ENCODE measurements around the gene SYT7. TPM values are rescaled to one million over a fixed set of nuclear protein-coding genes. Genes with fewer than 3 reads are reported as not detected.

The SYT7 gene
- polyA plus RNA-seq, 1 donor (not counting 4 experiments of a cell fraction or from before 2014, with no cell fraction given) = 2.6 TPM

DNA sequence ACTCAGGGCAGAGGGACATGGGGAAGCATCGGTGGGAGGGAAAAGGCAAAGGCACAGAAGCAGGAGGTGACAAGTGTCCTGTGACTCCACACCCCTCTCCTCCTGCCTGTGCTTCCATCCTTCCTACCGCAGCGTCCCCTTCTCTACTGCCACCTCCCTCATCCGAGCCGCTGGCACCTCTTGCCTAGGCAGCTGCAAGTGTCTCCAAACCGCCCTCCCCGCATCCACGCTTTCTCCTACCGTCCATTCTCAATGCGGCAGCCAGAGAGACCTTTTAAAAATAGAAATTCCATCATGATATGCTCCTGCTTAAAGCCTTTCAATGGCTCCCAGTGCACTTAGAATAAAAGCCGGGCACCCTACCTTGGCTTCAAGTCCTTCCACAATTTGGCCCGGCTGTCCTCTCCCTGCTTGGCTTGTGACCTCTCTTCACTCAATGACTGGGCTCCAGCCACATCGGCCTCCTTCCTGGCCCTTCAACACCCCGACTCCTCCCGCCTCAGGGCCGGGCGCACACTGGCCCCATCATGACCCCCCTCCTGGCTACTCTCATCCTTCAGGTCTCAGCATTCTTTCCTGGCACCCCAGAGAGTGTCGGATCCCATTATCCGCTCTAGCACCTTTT is 55.8 kb downstream of the SYT7 start:
- Histone ChIP-seq H3K27ac (ENCODE audit: control insufficient read depth, insufficient read depth, low read length) (no peak overlapping the region), H2AFZ (ENCODE audit: control insufficient read depth, low read length) (no peak overlapping the region), H3K4me3 (ENCODE audit: control insufficient read depth in 2 of 3, extremely low read depth in 1 of 3, insufficient read depth in 2 of 3, low read depth in 1 of 3, low read length in 3 of 3) (no peak overlapping the region), H3K79me2 (ENCODE audit: control insufficient read depth, insufficient read depth, low read length) (no peaks in the 10 kb centered on the region), H4K20me1 (ENCODE audit: control insufficient read depth, extremely low read depth, insufficient read depth, low read length) (peaks cover 4% of the 10 kb centered on the region), H3K4me2 (ENCODE audit: control insufficient read depth, extremely low read depth, insufficient read depth, low read depth, low read length) (no peak overlapping the region), H3K9ac (ENCODE audit: control insufficient read depth, extremely low read depth, insufficient read depth, low read length) (no peak overlapping the region), H3K9me1 (ENCODE audit: control insufficient read depth, extremely low read depth, insufficient read depth, low read length) (no peaks in the 10 kb centered on the region), H3K27me3 (ENCODE audit: control insufficient read depth, extremely low read depth, insufficient read depth, low read length) (peaks cover 9% of the 10 kb centered on the region), H3K4me1 (ENCODE audit: control insufficient read depth, extremely low read depth, insufficient read depth, low read length) (no peaks in the 10 kb centered on the region), H3K36me3 (ENCODE audit: control insufficient read depth in 2 of 2, extremely low read depth in 1 of 2, insufficient read depth in 2 of 2, low read length in 2 of 2) (no peaks in the 10 kb centered on the region), H3K9me3 (ENCODE audit: control insufficient read depth, low read depth, low read length) (no peaks in the 10 kb centered on the region)
- no peak for FAIRE-seq
- dilution Hi-C loops (cut with MboI; ENCODE audit: extremely low pct_ligation_motif_present, low sequenced_read_pairs) = no loop called here
- TF ChIP-seq EZH2 (IDR thresholded peaks at IDR 0.05; ENCODE audit: low read length) = no peak
- TF ChIP-seq, protein P1, sequence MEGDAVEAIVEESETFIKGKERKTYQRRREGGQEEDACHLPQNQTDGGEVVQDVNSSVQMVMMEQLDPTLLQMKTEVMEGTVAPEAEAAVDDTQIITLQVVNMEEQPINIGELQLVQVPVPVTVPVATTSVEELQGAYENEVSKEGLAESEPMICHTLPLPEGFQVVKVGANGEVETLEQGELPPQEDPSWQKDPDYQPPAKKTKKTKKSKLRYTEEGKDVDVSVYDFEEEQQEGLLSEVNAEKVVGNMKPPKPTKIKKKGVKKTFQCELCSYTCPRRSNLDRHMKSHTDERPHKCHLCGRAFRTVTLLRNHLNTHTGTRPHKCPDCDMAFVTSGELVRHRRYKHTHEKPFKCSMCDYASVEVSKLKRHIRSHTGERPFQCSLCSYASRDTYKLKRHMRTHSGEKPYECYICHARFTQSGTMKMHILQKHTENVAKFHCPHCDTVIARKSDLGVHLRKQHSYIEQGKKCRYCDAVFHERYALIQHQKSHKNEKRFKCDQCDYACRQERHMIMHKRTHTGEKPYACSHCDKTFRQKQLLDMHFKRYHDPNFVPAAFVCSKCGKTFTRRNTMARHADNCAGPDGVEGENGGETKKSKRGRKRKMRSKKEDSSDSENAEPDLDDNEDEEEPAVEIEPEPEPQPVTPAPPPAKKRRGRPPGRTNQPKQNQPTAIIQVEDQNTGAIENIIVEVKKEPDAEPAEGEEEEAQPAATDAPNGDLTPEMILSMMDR (optimal IDR thresholded peaks at IDR 0.05 in 1 of 3, IDR thresholded peaks at IDR 0.05 in 1 of 3, conservative IDR thresholded peaks at IDR 0.05 in 1 of 3; ENCODE audit: extremely low read depth in 1 of 3, insufficient read depth in 2 of 3, low read length in 3 of 3) = no peak
- DNase-seq (ENCODE audit: low read depth, low spot score) = no peak

DNA sequence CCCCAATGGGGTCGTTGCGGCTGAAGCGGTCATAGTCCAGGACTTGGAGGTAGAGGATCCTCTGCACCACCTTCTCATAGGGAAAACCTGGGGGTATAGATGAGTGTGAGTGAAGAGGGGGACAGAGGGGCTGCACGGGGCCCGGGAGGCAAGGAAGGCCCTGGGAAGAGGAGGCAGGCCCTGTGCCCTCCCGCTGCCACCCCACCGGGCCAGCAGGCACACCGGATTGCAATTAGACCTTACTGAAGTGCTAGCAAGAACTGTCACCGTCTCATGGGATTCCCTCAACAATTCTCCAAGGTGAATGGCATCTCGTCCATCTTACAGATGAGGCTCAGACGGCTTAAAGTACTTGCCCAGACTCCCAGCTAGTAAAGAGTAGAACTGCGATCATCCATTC is 56.4 kb downstream of the SYT7 start:
- Histone ChIP-seq H3K4me3 (ENCODE audit: control insufficient read depth in 2 of 3, extremely low read depth in 1 of 3, insufficient read depth in 2 of 3, low read depth in 1 of 3, low read length in 3 of 3) (no peak overlapping the region), H3K27me3 (ENCODE audit: control insufficient read depth, extremely low read depth, insufficient read depth, low read length) (peaks cover 9% of the 10 kb centered on the region), H3K27ac (ENCODE audit: control insufficient read depth, insufficient read depth, low read length) (no peak overlapping the region), H3K4me1 (ENCODE audit: control insufficient read depth, extremely low read depth, insufficient read depth, low read length) (no peaks in the 10 kb centered on the region), H3K36me3 (ENCODE audit: control insufficient read depth in 2 of 2, extremely low read depth in 1 of 2, insufficient read depth in 2 of 2, low read length in 2 of 2) (no peaks in the 10 kb centered on the region), H3K9me1 (ENCODE audit: control insufficient read depth, extremely low read depth, insufficient read depth, low read length) (no peaks in the 10 kb centered on the region), H3K9ac (ENCODE audit: control insufficient read depth, extremely low read depth, insufficient read depth, low read length) (no peak overlapping the region), H4K20me1 (ENCODE audit: control insufficient read depth, extremely low read depth, insufficient read depth, low read length) (peaks cover 4% of the 10 kb centered on the region), H3K79me2 (ENCODE audit: control insufficient read depth, insufficient read depth, low read length) (no peaks in the 10 kb centered on the region), H3K9me3 (ENCODE audit: control insufficient read depth, low read depth, low read length) (no peaks in the 10 kb centered on the region), H3K4me2 (ENCODE audit: control insufficient read depth, extremely low read depth, insufficient read depth, low read depth, low read length) (no peak overlapping the region), H2AFZ (ENCODE audit: control insufficient read depth, low read length) (no peak overlapping the region)
- dilution Hi-C loops (cut with MboI; ENCODE audit: extremely low pct_ligation_motif_present, low sequenced_read_pairs) = no loop called here
- DNase-seq (ENCODE audit: low read depth, low spot score) (no peak), FAIRE-seq (no peak)
- TF ChIP-seq EZH2 (IDR thresholded peaks at IDR 0.05; ENCODE audit: low read length) = no peak
- TF ChIP-seq, protein P1 (optimal IDR thresholded peaks at IDR 0.05 in 1 of 3, IDR thresholded peaks at IDR 0.05 in 1 of 3, conservative IDR thresholded peaks at IDR 0.05 in 1 of 3; ENCODE audit: extremely low read depth in 1 of 3, insufficient read depth in 2 of 3, low read length in 3 of 3) = no peak
